Left ventricle myocardium inferior (tissue), 1 donor: ENCODE results near the gene PACSIN3. TPM values are rescaled to one million over a fixed set of nuclear protein-coding genes. Genes with fewer than 3 reads are reported as not detected.
"Not testable (repeated sequence)": the region's sequence is repeated elsewhere in the genome, so short reads cannot be mapped to it uniquely, and the experiment has no call there.

Experiments
- DNase-seq: peaks from one replicate; pipeline ENCODE4 v3.0.0-alpha.2; 2020
- H3K27ac ChIP-seq: fragments of 200-600 bp; replicated peaks from 2 replicates; pipeline ENCODE4 v1.8.0; 2021
- H3K27me3 ChIP-seq: fragments of 200-600 bp; 2 replicates; pipeline ENCODE4 v1.8.0; 2021; ENCODE audit warnings: low read depth
- H3K36me3 ChIP-seq: fragments of 200-600 bp; 2 replicates; pipeline ENCODE4 v1.8.0; 2021
- H3K4me1 ChIP-seq: fragments of 200-600 bp; 2 replicates; pipeline ENCODE4 v1.8.0; 2021
- H3K4me3 ChIP-seq: fragments of 200-600 bp; 2 replicates; pipeline ENCODE4 v1.8.0; 2021; ENCODE audit warnings: mild to moderate bottlenecking, moderate library complexity
- H3K9me3 ChIP-seq: fragments of 200-600 bp; replicated peaks from 2 replicates; pipeline ENCODE4 v1.8.0; 2021
- CTCF ChIP-seq: fragments of 200-600 bp; IDR thresholded peaks from 2 replicates; pipeline ENCODE4 v1.8.0; 2021; ENCODE audit warnings: antibody characterized with exemption, mild to moderate bottlenecking, borderline replicate concordance
- intact Hi-C: fragments of 100-400 bp; cut with micrococcal nuclease; formaldehyde crosslinking; loops from one replicate; pipeline ENCODE4 v1.11.0; 2022
- total RNA-seq: library from RNA; stranded (reverse); fragmentation: NEBNext Ultra II Directional; extraction: Animal tissue kit (Norgen Biotek cat#: 25700); gene quantifications from one replicate; pipeline ENCODE4 v1.2.1, GENCODE V29; 2021
- donor health status: DM: no; HTN: yes; CAD: no; lungs with severe emphysema.

Gene PACSIN3
- total RNA-seq, 1 donor from 2014 or later, result 198 TPM

GRCh38 chr11:47215366-47215910 lies 29.2 kb upstream of the PACSIN3 start:
- Histone ChIP-seq H3K4me1 (peaks cover 54% of the 10 kb centered on the region), H3K9me3 (no peaks in the 10 kb centered on the region), H3K4me3 (peak overlapping the region; percentile 82), H3K36me3 (peaks cover 9% of the 10 kb centered on the region), H3K27ac (peak overlapping the region; percentile 94), H3K27me3 (no peaks in the 10 kb centered on the region)
- no peak for DNase-seq
- no peak for TF ChIP-seq CTCF
- intact Hi-C loops, result no loop called here

GRCh38 chr11:47213950-47214565 lies 27.8 kb upstream of the PACSIN3 start:
- H3K27me3 ChIP-seq, result no peaks in the 10 kb centered on the region
- peak overlapping the region; percentile 82 for H3K4me3 ChIP-seq
- no peak for TF ChIP-seq CTCF
- intact Hi-C loops, result no loop called here
- H3K4me1 ChIP-seq, result peaks cover 45% of the 10 kb centered on the region
- DNase-seq, result peak; percentile 90
- no peaks in the 10 kb centered on the region for H3K9me3 ChIP-seq
- no peaks in the 10 kb centered on the region for H3K36me3 ChIP-seq
- peak overlapping the region; percentile 94 for H3K27ac ChIP-seq

DNA sequence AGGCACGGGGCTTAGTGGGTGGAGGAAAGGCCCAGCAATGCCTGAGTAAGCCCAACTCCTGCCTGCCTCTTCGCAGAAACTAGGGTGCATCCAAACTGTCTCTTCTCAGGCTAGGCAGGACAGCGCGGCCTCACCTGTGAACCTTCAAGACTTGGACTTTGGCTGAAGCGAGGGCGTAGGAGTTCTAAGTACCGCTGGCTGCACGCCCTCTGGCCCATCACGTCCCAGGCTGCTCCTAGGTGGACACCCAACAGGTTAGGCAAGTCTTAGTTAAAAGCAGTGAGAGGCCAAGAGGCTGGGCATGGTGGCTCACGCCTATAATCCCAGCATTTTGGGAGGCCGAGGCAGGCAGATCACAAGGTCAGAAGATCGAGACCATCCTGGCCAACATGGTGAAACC lies 26.7 kb upstream of the PACSIN3 start:
- no peaks in the 10 kb centered on the region for H3K36me3 ChIP-seq
- no peak overlapping the region for H3K4me3 ChIP-seq
- H3K27me3 ChIP-seq, result no peaks in the 10 kb centered on the region
- DNase-seq, result no peak
- no peaks in the 10 kb centered on the region for H3K9me3 ChIP-seq
- intact Hi-C loops, result no loop called here
- no peak for TF ChIP-seq CTCF
- no peak overlapping the region for H3K27ac ChIP-seq
- H3K4me1 ChIP-seq, result peaks cover 41% of the 10 kb centered on the region

- intact Hi-C loops, result no loop called here
- no peaks in the 10 kb centered on the region for H3K27me3 ChIP-seq
- no peaks in the 10 kb centered on the region for H3K36me3 ChIP-seq
- no peak for DNase-seq
- no peak overlapping the region for H3K4me3 ChIP-seq
- no peaks in the 10 kb centered on the region for H3K9me3 ChIP-seq
- TF ChIP-seq CTCF, result no peak
- no peaks in the 10 kb centered on the region for H3K4me1 ChIP-seq
- H3K27ac ChIP-seq, result no peak overlapping the region
These were observed 22.4 kb upstream of the PACSIN3 start for GRCh38 chr11:47208628-47209027.

- H3K4me1 ChIP-seq, DNase-seq, H3K9me3 ChIP-seq, H3K36me3 ChIP-seq, H3K27me3 ChIP-seq, intact Hi-C loops, H3K4me3 ChIP-seq, H3K27ac ChIP-seq: not testable (repeated sequence)
These were observed 21.8 kb upstream of the PACSIN3 start for GRCh38 chr11:47208008-47208552.

DNA sequence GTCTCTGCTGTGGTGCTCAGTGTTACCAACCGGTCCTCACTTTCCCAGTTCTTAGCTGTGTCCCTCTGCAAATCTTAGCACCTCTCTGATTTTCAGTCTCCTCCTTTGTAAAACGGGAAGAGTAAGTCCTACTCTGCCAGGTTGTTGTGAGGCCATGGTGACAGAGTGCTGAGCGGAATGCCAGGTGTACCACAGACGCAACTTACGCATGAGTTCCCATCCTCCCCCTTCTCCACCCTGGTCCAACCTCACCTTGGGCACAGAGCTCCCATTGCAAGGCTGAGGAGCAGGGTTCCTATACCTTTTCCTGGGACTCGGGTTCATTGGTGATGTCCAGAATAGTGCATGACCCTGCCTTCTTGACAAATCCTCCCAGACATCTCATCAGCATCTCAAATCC lies 21.2 kb upstream of the PACSIN3 start:
- Histone ChIP-seq H3K36me3 (no peaks in the 10 kb centered on the region), H3K27ac (no peak overlapping the region), H3K4me1 (no peaks in the 10 kb centered on the region), H3K4me3 (no peak overlapping the region), H3K9me3 (no peaks in the 10 kb centered on the region), H3K27me3 (no peaks in the 10 kb centered on the region)
- intact Hi-C loops, result no loop called here
- no peak for DNase-seq
- no peak for TF ChIP-seq CTCF

- H3K36me3 ChIP-seq, intact Hi-C loops: not testable (repeated sequence)
These were observed 20.3 kb upstream of the PACSIN3 start for GRCh38 chr11:47206577-47206976.

More at GRCh38 chr11:47206577-47206976, 20.3 kb upstream of the PACSIN3 start:
- not testable (repeated sequence) for H3K9me3 ChIP-seq, H3K27me3 ChIP-seq, H3K4me1 ChIP-seq, DNase-seq, H3K4me3 ChIP-seq, H3K27ac ChIP-seq
